BJ (cell line): ENCODE measurements around the gene SQOR. TPM values are rescaled to one million over a fixed set of nuclear protein-coding genes. Genes with fewer than 3 reads are reported as not detected.

Source experiments
- CTCF ChIA-PET: fragments of 350-600 bp; formaldehyde crosslinking; extraction: SDS; loops from one replicate; lab custom pipeline; 2021; ENCODE audit warnings: antibody characterized with exemption, inconsistent platforms; lab: Yijun Ruan, JAX
- POLR2A ChIA-PET: fragments of 300-600 bp; sonication (Branson Sonifier 250); formaldehyde crosslinking; extraction: SDS; loops from one replicate; lab custom pipeline; 2021; ENCODE audit warnings: antibody characterized with exemption; lab: Charles Lee
- DNase-seq: peaks from one replicate; pipeline ENCODE4 v3.0.0-alpha.2; 2011; ENCODE audit warnings: low read depth
- H3K27me3 ChIP-seq: 2 replicates; pipeline ENCODE4 v1.6.0; 2011; ENCODE audit warnings: low read length; ENCODE audit not compliant: control insufficient read depth, insufficient read depth
- H3K36me3 ChIP-seq: 2 replicates; pipeline ENCODE4 v1.5.1; 2011; ENCODE audit warnings: low read length; ENCODE audit not compliant: control insufficient read depth, insufficient read depth
- H3K4me3 ChIP-seq: 2 replicates; pipeline ENCODE4 v1.5.1; 2011; ENCODE audit warnings: low read depth, mild to moderate bottlenecking, control low read depth, low read length
- CTCF ChIP-seq: IDR thresholded peaks from 2 replicates; pipeline ENCODE4 v1.5.1; 2011; ENCODE audit warnings: low read depth, mild to moderate bottlenecking, control low read depth, inconsistent platforms, low read length, moderate library complexity; ENCODE audit not compliant: insufficient read depth
- polyA plus RNA-seq: library from polyadenylated mRNA; depleted of rRNA; stranded (reverse); fragments of >200 nt; gene quantifications from 2 replicates; pipeline ENCODE4 v1.2.3, GENCODE V29; 2011

The SQOR gene
- polyA plus RNA-seq, 1 experiment, result 40.6 TPM

- ChIA-PET CTCF (interaction anchor here (0.6 to 1.8 kb wide), 5 partner anchors 10 to 464 kb away, joined by 3 to 5 read pairs (median 5); no protein-coding TSS in a partner anchor), POLR2A (no interaction called here)
- Histone ChIP-seq H3K36me3 (peaks cover 3% of the 10 kb centered on the region; the same call in 1 of the 2 replicates), H3K27me3 (no peaks in the 10 kb centered on the region), H3K4me3 (no peak overlapping the region)
- peak; percentile 55 for DNase-seq
- TF ChIP-seq CTCF, result no peak
These were observed 35.3 kb downstream of the SQOR start for GRCh38 chr15:45670091-45670490.

- CTCF ChIA-PET, result interaction anchor here (1.3 to 1.8 kb wide), 3 partner anchors 13 to 35 kb away, joined by 3 to 5 read pairs (median 5); no protein-coding TSS in a partner anchor
These were observed 35.7 kb downstream of the SQOR start for GRCh38 chr15:45670511-45670910.

DNA sequence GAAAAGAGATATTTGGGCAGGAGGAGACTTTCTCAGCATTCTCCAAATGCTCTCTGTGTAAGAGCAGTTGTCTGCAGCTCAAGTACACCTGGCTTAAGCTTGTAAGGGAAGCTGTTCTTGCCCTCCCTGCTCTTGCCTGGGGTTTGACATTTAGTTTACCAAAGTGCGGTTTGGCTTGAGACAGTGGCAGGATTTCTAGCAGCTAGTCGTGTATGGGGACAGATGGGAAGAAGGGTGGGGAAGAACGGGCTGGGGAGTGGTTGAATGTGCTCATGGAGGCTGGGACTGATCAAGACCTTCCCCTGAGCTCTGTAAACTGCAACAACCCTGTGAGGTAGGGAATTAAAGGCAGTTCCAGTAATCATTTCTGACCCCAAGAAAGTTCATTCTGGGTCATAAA lies 39.8 kb downstream of the SQOR start:
- H3K27me3 ChIP-seq, result no peaks in the 10 kb centered on the region
- POLR2A ChIA-PET, result no interaction called here
- H3K36me3 ChIP-seq, result peaks cover 11% of the 10 kb centered on the region
- no peak for TF ChIP-seq CTCF
- DNase-seq, result no peak
- CTCF ChIA-PET, result no interaction called here
- H3K4me3 ChIP-seq, result no peak overlapping the region

More at GRCh38 chr15:45670511-45670910, 35.7 kb downstream of the SQOR start:
- DNase-seq, result no peak
- Histone ChIP-seq H3K36me3 (peaks cover 3% of the 10 kb centered on the region; the same call in 1 of the 2 replicates), H3K4me3 (no peak overlapping the region), H3K27me3 (no peaks in the 10 kb centered on the region)
- TF ChIP-seq CTCF, result no peak
- POLR2A ChIA-PET, result no interaction called here

DNA sequence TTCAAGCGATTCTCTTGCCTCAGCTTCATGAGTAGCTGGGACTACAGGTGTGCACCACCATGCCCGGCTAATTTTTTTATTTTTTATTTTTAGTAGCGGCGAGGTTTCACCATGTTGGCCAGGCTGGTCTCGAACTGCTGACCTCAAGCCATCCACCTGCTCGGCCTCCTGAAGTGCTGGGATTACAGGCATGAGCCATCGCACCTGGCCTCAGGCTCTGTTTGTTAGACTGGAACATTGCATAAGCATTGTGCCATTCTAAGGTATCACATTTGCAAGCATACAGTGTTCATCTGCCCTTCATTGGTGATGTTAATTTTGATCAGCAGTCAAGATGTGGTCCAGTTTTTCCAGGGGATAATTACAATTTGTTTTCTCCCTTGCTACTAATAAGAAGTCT lies 43.0 kb downstream of the SQOR start:
- Histone ChIP-seq H3K4me3 (no peak overlapping the region), H3K36me3 (peaks cover 10% of the 10 kb centered on the region), H3K27me3 (no peaks in the 10 kb centered on the region)
- no peak for DNase-seq
- no peak for TF ChIP-seq CTCF
- ChIA-PET POLR2A (no interaction called here), CTCF (interaction anchor here (1.2 to 2.7 kb wide), 2 partner anchors 66 to 71 kb away, joined by 3 to 6 read pairs; no protein-coding TSS in a partner anchor)

- Histone ChIP-seq H3K27me3 (no peaks in the 10 kb centered on the region), H3K36me3 (peaks cover 10% of the 10 kb centered on the region), H3K4me3 (no peak overlapping the region)
- TF ChIP-seq CTCF, result no peak
- DNase-seq, result peak; percentile 28
- ChIA-PET CTCF (interaction anchor here (1.0 to 2.7 kb wide), 2 partner anchors 25 to 67 kb away, joined by 3 to 6 read pairs; no protein-coding TSS in a partner anchor), POLR2A (no interaction called here)
These were observed 43.8 kb downstream of the SQOR start for GRCh38 chr15:45678459-45679178.
